ENCODE results near the gene KHNYN.

DNA sequence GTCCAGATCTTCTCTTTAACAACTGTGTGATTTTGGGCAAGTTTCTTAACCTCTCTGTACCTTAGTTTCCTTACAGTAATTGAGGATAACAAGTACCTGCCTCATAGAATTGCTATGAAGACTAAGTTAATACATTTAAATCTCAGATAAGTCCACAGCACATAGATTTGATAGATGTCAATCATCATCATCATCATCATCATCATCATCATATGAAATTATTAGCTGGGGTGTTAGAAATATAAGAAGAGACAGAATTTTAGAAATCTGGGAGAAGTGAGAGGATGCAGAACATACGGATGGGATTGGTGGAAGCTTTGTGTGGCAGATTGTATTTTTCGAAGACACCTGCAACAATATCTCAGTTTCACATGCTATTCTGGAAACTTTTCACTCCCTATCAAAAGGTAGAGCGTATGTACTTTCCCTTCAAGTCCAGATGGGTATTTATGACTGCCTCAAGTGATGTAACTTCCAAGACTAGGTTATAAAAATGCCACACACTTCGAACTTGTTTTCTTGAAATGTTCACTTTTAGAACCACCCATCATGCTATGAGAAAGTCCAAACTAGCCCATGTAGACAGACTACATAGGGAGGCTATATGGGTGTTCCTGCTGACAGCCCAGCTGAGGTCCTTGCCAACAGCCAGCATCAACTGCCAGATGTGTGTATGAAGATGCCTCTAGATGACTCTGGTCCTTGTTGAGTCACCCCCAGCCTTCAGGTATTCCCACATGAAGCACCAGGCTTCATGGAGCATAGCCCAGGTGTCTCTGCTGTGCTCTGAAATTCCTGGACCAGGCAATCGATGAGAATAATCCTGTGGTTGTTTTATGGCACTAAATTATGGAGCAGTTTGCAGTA lies 33.5 kb downstream of the KHNYN start:
- TF ChIP-seq, protein P1, sequence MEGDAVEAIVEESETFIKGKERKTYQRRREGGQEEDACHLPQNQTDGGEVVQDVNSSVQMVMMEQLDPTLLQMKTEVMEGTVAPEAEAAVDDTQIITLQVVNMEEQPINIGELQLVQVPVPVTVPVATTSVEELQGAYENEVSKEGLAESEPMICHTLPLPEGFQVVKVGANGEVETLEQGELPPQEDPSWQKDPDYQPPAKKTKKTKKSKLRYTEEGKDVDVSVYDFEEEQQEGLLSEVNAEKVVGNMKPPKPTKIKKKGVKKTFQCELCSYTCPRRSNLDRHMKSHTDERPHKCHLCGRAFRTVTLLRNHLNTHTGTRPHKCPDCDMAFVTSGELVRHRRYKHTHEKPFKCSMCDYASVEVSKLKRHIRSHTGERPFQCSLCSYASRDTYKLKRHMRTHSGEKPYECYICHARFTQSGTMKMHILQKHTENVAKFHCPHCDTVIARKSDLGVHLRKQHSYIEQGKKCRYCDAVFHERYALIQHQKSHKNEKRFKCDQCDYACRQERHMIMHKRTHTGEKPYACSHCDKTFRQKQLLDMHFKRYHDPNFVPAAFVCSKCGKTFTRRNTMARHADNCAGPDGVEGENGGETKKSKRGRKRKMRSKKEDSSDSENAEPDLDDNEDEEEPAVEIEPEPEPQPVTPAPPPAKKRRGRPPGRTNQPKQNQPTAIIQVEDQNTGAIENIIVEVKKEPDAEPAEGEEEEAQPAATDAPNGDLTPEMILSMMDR (IDR thresholded peaks at IDR 0.05 in 8 of 11, conservative IDR thresholded peaks at IDR 0.05 in 3 of 11) = no peak
- TF ChIP-seq POLR2A (IDR thresholded peaks at IDR 0.05) (no peak), POLR2AphosphoS5 (IDR thresholded peaks at IDR 0.05) (no peak)

All from spleen (tissue), 7 donors.